NCI-H1092 treated with DMSO at 0.1 percent for 48 hours (cell line): ENCODE data around the gene TMEM25.
"Not testable (repeated sequence)": the region's sequence is repeated elsewhere in the genome, so short reads cannot be mapped to it uniquely, and the experiment has no call there.

Source experiments
- DNase-seq: peaks from one replicate; lab custom pipeline; 2025; lab: John Stamatoyannopoulos, UW

TMEM25 gene

DNA sequence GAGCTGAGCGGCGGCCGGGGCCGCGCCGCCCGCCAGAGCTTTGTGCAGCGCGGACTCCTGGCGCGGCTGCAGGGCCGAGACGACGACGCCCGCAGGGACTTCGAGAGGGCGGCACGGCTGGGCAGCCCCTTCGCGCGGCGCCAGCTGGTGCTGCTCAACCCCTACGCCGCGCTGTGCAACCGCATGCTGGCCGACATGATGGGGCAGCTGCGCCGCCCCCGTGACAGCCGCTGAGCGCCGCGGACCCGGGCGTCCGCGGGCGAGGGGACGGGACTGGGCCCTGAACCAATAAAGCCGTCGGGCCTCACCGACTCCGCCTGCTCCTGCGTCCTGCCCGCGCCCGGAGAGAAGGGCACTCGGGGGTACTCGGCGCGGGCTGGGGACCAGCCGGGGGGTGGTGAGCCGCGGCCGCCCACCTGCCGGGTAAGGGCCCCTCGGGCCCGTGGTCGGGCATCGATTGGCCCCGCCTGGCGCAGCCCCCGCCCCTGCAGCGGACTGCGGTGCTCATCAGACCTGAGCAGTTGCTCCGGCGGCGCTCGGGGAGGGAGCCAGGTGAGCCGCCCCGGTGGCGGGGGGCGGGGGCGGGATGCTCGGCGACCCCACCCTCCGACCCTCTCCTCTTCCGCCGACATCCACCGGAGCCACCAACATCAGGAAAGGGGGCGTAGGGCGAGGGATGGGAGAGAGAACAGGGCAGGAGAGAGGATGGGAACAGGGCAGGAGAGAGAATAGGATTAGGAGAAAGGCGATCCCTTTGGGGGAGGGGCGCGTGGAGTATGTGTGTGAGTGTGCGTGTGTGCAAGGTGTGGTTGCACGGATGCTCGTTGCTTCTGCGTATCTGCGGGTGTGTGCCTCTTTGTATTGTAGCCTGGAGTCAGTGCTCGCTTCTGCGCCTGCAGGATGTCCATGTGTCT lies at the start of gene TMEM25:
TMEM25 (plus strand) TSS at position 510 of the 914 bp plus-strand sequence. CDS start 610 bp downstream, outside the sequence.
- DNase-seq = peak; percentile 77

DNA sequence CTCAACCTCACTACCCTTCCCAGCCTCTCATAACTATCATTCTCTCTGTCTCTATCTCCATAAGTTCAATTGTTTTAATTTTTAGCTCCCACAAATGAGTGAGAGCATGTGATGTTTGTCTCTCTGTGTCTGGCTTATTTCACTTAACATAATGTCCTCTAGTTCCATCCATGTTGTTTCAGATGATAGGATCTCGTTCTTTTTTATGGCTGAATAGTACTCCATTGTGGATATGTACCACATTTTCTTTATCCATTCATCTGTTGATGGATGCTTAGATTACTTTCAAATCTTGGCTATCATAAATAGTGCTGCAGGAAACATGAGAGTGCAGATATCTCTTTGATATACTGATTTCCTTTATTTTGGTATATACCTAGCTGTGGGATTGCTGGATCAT lies 49.8 kb upstream of the TMEM25 start:
- DNase-seq = not testable (repeated sequence)

DNA sequence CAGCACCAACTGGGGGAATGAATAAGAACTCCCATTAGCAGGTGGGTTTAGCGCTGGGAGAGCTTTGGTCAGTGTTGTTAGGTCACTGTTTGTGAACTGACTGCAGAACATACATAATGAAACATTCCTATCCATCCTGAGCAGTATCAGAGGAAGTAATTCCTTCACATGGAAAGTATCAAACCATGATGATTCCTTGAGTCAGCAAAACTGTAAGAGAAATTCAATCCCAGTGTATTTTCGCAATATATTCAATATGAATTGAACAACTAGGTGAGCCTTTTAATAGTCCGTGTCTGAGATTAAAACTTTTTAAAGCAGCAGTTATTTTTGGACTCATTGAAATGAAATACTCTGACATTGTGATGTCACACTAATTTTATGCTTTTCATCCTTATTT lies 46.6 kb upstream of the TMEM25 start:
- DNase-seq = no peak

DNA sequence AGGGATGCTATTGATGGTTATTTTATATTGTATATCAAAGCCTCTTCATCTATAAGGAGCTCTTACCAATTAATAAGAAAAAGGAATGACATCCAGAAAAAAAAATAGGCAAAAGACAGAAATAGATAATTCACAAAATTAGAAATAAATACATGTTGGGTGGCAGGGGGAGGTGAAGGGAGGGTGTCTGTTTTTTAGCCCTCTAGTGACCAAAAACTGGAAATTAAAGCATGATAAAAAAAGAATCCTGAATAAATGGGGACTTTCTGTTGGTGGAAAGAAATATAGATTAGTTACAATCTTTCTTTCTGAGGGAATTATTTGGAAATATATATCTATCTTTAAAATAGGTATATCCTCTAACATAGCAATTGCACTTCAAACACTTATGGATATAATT lies 45.7 kb upstream of the TMEM25 start:
- no peak for DNase-seq

DNA sequence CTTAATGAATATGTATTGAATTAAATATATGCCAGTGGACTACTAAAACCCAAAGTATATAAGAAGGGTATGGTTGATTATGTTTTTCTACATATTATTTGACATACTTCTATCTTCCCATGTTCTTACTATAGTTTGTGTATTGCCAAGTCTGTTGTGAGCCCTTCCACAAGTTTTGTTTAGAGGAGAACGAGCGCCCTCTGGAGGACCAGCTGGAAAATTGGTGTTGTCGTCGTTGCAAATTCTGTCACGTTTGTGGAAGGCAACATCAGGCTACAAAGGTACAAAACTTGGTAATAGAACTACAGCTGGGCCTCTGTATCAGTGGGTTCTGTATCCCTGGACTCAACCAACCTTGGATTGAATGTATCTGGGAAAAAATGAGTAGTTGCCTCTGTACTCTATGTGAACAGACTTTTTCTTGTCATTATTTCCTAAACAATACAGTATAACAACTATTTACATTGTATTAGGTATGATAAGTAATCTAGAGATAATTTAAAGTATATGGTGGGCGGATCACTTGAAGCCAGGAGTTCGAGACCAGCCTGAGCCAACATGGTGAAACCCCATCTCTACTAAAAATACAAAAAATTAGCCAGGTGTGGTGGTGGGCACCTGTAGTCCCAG lies 42.4 kb upstream of the TMEM25 start:
- DNase-seq = peak; percentile 81

DNA sequence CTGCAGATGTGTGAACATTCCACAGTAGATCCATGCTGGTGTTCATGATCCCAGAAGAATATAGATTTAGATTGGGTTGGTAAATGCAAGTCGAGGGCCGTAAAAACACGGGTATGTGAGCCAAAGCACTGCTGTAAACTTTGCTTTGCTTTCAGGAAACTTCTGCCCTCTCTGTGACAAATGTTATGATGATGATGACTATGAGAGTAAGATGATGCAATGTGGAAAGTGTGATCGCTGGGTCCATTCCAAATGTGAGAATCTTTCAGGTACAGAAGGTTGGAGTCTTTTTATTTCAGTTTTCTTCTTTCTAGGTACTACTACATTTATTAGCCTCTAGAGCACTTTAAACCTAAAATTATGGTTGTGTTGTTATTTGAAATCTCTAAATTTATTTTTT lies 40.0 kb upstream of the TMEM25 start:
- DNase-seq = no peak

DNA sequence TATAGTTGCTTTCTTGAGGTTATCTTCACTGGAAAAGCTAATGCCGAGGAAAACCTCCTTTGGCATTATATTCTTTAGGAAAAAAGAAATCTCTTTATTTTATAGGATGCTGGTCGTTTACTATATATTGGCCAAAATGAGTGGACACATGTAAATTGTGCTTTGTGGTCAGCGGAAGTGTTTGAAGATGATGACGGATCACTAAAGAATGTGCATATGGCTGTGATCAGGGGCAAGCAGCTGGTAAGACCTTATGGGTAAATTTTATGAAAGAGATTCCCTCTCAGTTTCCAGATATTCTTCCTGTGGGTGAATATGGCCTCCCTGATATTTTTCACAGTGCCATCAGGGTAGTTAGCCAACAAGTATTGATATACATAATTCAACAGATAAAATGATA lies 33.2 kb upstream of the TMEM25 start:
- DNase-seq = no peak

DNA sequence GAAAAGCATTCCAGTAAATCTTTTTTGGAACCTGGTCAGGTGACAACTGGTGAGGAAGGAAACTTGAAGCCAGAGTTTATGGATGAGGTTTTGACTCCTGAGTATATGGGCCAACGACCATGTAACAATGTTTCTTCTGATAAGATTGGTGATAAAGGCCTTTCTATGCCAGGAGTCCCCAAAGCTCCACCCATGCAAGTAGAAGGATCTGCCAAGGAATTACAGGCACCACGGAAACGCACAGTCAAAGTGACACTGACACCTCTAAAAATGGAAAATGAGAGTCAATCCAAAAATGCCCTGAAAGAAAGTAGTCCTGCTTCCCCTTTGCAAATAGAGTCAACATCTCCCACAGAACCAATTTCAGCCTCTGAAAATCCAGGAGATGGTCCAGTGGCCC lies 27.8 kb upstream of the TMEM25 start:
- no peak for DNase-seq

DNA sequence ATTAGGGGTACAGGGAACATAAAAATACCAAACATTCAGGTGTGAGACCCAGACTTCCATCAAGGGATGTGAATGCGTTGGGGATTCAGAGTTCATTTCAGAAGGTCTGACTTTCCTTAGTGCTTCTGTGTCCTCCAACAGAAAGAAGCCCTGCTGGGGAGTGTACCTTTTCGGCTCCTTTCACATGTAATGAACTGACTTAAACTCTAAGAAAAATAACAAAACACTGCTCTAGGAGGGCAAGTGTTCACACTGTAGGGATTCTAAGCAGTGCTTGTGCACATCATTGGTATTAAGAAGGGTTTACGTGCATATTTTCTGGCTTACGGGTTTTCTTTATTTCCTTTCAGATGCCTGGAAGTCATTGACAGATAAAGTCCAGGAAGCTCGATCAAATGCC lies 19.4 kb upstream of the TMEM25 start:
- DNase-seq = no peak

DNA sequence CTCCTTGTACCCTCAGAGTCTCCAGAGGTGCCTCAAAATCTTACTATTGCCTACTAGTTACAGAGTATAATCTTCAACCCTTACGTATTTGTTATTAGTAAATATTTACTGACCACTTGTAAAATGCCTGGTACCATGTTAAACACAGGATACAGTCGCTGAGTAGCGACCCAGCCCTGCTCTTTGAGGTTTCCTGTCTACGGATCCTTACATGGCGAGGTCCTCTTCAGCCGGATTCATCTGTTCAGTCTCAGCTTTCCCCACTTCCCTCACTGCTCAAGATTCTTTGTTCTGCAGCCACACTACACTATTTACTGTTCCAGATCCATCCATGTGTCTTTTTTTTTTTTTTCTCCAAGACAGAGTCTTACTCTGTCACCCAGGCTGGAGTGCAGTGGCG lies 16.9 kb upstream of the TMEM25 start:
- DNase-seq = no peak

DNA sequence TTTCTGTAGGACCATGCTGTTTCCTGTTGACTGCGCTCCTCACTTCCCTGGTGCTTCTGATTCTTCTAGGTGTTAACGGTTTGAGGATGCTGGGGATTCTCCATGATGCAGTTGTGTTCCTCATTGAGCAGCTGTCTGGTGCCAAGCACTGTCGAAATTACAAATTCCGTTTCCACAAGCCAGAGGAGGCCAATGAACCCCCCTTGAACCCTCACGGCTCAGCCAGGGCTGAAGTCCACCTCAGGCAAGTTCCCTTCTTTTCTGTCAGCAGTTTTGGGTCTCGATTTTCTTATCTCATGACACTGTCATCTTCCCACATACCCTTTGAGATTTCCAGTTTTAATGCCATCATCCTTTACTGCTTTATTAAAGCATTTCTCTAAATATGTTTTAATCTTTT lies 11.4 kb upstream of the TMEM25 start:
- DNase-seq = no peak

DNA sequence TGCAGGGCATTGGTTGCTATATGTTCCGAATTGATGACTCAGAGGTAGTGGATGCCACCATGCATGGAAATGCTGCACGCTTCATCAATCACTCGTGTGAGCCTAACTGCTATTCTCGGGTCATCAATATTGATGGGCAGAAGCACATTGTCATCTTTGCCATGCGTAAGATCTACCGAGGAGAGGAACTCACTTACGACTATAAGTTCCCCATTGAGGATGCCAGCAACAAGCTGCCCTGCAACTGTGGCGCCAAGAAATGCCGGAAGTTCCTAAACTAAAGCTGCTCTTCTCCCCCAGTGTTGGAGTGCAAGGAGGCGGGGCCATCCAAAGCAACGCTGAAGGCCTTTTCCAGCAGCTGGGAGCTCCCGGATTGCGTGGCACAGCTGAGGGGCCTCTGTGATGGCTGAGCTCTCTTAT lies 9.1 kb upstream of the TMEM25 start:
- no peak for DNase-seq

DNA sequence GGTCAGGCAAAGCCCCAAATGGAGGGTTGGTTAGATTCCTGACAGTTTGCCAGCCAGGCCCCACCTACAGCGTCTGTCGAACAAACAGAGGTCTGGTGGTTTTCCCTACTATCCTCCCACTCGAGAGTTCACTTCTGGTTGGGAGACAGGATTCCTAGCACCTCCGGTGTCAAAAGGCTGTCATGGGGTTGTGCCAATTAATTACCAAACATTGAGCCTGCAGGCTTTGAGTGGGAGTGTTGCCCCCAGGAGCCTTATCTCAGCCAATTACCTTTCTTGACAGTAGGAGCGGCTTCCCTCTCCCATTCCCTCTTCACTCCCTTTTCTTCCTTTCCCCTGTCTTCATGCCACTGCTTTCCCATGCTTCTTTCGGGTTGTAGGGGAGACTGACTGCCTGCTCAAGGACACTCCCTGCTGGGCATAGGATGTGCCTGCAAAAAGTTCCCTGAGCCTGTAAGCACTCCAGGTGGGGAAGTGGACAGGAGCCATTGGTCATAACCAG lies 8.4 kb upstream of the TMEM25 start:
- DNase-seq = peak; percentile 7

DNA sequence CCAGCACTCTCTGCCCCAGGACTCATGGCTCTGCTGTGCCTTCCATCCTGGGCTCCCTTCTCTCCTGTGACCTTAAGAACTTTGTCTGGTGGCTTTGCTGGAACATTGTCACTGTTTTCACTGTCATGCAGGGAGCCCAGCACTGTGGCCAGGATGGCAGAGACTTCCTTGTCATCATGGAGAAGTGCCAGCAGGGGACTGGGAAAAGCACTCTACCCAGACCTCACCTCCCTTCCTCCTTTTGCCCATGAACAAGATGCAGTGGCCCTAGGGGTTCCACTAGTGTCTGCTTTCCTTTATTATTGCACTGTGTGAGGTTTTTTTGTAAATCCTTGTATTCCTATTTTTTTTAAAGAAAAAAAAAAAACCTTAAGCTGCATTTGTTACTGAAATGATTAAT lies 6.6 kb upstream of the TMEM25 start:
- no peak for DNase-seq

DNA sequence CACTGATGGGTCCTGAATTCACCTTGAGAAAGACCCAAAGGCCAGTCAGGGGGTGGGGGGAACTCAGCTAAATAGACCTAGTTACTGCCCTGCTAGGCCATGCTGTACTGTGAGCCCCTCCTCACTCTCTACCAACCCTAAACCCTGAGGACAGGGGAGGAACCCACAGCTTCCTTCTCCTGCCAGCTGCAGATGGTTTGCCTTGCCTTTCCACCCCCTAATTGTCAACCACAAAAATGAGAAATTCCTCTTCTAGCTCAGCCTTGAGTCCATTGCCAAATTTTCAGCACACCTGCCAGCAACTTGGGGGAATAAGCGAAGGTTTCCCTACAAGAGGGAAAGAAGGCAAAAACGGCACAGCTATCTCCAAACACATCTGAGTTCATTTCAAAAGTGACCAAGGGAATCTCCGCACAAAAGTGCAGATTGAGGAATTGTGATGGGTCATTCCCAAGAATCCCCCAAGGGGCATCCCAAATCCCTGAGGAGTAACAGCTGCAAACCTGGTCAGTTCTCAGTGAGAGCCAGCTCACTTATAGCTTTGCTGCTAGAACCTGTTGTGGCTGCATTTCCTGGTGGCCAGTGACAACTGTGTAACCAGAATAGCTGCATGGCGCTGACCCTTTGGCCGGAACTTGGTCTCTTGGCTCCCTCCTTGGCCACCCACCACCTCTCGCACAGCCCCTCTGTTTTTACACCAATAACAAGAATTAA lies 6.1 kb upstream of the TMEM25 start:
- DNase-seq = no peak

DNA sequence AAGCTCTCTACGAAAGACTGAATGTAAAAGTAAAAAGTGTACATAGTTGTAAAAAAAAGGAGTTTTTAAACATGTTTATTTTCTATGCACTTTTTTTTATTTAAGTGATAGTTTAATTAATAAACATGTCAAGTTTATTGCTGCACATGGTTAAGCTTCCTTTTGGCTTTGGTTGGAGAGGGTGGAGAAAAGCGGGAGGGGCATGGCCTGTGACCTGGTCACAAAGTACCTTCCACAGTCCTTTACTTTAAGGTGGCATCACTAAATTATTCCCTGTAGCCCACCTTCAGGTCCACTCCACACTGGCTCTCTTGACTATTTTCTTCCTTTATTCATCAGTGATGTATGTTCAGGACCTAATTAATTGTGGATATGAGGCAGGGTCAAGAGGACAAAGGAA lies 4.3 kb upstream of the TMEM25 start:
- no peak for DNase-seq

DNA sequence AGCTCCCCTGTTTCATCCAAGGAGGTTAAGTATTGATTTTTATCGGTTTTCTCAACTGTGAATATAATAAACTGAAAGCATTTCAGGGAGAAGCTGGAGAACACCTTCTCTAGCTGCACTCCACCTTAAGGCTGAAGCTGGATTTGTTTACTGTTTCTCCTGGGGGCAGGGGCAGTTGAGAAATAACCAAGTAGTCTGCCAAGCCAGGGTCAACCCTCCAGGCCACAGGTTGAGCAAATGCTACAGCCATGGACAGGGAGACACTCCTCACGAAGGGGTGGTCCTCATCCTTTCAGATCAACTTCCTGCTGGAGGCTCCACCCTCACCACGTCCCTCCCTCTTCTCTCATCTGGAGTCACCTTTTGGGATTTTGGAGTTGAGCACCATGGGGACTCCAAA lies 3.9 kb upstream of the TMEM25 start, which contains the start of gene TTC36:
TTC36 (plus strand) TSS at position 366 of the 400 bp plus-strand sequence; CDS start at position 387, 21 bp downstream.
- DNase-seq = no peak

DNA sequence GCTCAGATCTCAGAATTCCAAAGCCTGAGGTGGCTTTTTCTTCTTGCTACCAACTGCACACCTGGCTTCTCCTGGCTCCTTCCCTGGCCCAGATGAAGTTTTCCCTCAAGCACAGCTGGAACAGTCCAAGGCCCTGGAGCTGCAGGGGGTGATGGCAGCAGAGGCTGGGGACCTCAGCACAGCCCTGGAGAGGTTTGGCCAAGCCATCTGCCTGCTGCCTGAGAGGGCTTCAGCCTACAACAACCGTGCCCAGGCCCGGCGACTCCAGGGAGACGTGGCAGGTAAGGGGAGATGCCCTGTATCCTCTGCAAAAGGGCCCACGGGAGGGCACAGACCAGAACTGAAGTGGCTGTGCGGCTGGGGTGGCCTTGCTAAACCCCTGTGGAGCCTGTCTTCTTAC lies 2.5 kb upstream of the TMEM25 start:
- DNase-seq = no peak

DNA sequence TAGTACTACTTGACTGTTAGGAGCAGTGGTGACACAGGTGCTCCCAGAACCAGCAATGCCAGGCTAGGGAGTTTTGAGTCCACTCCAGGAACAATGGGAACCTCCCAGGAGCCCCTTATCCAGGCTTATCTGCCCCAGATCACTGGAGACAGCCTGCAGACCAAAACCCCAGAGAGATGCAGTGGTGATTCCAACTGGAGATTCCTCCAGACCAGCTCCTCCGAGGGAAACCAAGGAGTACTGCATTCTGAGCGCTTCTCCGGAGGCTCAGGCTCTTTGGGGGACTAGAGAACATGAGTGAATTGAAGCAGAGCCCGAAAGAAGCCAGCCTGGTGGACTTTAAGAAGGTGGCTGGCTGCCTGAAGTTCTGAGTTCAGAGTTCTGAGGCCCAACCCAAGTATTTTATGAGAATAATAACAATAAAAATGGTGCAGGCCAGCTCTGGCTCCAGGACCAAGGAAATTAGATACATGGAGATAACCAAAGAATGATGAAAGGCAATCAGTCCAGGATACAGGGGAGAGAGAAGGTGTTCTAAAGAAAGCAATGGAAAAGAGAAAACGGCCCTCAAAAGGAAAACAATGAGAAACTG lies 1.3 kb upstream of the TMEM25 start:
- DNase-seq = peak; percentile 62

DNA sequence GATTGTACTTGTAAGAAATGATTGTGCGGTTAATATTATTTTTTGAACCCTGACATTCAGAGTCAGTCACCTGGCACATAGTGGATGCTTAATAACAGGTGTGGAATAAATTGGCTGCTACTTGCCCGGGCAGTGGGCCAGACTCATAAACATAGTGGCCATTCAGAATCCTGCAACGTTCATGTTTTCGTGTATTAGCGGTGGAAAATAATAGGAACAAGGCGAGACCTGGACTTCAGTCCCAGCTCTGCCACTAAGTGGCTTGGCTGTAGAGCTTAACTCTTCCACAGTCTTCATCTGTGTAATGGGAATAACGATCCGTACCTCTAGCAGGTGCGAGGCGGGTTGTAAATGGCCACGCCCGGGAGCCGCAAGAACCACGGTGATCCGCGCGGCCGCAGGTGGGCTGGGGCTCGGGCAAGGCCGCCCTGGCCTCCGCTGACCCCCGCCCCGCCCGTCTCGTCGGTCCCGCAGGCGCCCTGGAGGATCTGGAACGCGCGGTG lies 761 bp upstream of the TMEM25 start:
- peak; percentile 92 for DNase-seq

DNA sequence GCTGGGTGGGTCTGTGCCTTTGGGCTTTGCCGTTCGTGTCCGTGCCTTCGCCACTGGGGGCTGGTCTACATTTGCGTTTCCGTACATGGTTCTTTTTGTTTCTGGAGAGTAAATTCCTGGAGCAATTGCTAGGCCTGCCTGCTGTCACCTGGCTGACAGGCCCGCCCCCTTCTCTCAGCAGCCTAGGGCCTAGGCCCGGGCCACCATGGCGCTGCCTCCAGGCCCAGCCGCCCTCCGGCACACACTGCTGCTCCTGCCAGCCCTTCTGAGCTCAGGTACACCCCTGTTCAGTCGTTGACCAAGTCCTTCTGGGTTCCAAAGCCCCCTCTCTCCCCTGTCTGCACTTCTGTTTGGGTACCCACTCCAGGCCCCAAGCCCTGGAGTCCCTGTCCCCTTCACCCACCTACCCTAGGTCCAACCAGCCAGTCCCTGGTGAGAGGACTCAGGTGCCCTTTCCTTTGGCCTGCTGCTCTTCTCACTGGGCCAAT lies 649 bp downstream of the TMEM25 start:
- DNase-seq = no peak

DNA sequence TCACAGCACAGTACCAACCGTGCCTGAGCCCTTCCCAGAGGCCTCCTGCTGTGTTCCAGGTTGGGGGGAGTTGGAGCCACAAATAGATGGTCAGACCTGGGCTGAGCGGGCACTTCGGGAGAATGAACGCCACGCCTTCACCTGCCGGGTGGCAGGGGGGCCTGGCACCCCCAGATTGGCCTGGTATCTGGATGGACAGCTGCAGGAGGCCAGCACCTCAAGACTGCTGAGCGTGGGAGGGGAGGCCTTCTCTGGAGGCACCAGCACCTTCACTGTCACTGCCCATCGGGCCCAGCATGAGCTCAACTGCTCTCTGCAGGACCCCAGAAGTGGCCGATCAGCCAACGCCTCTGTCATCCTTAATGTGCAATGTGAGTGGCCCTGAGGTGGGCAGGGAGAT lies 1.1 kb downstream of the TMEM25 start:
- DNase-seq = no peak
